Naive B cell (primary cell): Measurements from ENCODE around the gene GATB. TPM values are rescaled to one million over a fixed set of nuclear protein-coding genes. Genes with fewer than 3 reads are reported as not detected.

Experiments used
- ATAC-seq, 2 donors: fragments of 150-1000 bp; cut with Tn5 transposase; 2 replicates each; pipeline ENCODE4 v1.10.0; 2021; ENCODE audit warnings: low read depth in 2 of 2, mild to moderate bottlenecking in 2 of 2, moderate library complexity in 2 of 2
- DNase-seq: peaks from one replicate; pipeline ENCODE4 v3.0.0; 2022
- H3K27ac Mint-ChIP-seq, 6 donors: one replicate each; pipeline ENCODE4 v1.8.0; 2020 to 2022; ENCODE audit warnings: mild to moderate bottlenecking in 6 of 6, mixed read lengths in 6 of 6, moderate library complexity in 5 of 6, inconsistent platforms in 2 of 6
- H3K27me3 Mint-ChIP-seq, 3 donors: one replicate each; pipeline ENCODE4 v1.8.0; 2021 to 2022; ENCODE audit warnings: mixed read lengths in 3 of 3, mild to moderate bottlenecking in 1 of 3
- H3K36me3 Mint-ChIP-seq, 2 donors: one replicate each; pipeline ENCODE4 v1.8.0; 2020 to 2022; ENCODE audit warnings: mixed read lengths in 2 of 2, inconsistent platforms in 1 of 2, mild to moderate bottlenecking in 1 of 2
- H3K4me1 Mint-ChIP-seq, 3 donors: one replicate each; pipeline ENCODE4 v1.8.0; 2020 to 2022; ENCODE audit warnings: mixed read lengths in 3 of 3, inconsistent platforms in 1 of 3, mild to moderate bottlenecking in 1 of 3, moderate library complexity in 1 of 3
- H3K4me3 Mint-ChIP-seq, 8 donors: one replicate each; pipeline ENCODE4 v1.8.0; 2020 to 2022; ENCODE audit warnings: mild to moderate bottlenecking in 8 of 8, mixed read lengths in 8 of 8, moderate library complexity in 8 of 8, inconsistent platforms in 2 of 8
- H3K9me3 Mint-ChIP-seq, 7 donors: one replicate each; pipeline ENCODE4 v1.8.0; 2020 to 2022; ENCODE audit warnings: mixed read lengths in 7 of 7, mild to moderate bottlenecking in 5 of 7, inconsistent platforms in 2 of 7, moderate library complexity in 1 of 7
- polyA plus RNA-seq, 6 donors: library from polyadenylated mRNA; unstranded; fragments of 300-500 nt; fragmentation: Illumina TruSeq; gene quantifications; one replicate each; pipeline ENCODE4 v1.2.3, GENCODE V29; 2021; ENCODE audit warnings: low read depth in 6 of 6

The GATB gene
- polyA plus RNA-seq, 6 donors from 2014 or later = 5.6 to 17.9 (median 14.3) TPM

- Mint-ChIP-seq H3K4me1 (no peaks in the 10 kb centered on the region), H3K9me3 (no peaks in the 10 kb centered on the region), H3K36me3 (no peaks in the 10 kb centered on the region), H3K27me3 (no peaks in the 10 kb centered on the region), H3K4me3 (no peak overlapping the region), H3K27ac (no peak overlapping the region)
- ATAC-seq (no peak), DNase-seq (no peak)
Observed at GRCh38 chr4:151667666-151668065, 93.1 kb downstream of the GATB start.

DNA sequence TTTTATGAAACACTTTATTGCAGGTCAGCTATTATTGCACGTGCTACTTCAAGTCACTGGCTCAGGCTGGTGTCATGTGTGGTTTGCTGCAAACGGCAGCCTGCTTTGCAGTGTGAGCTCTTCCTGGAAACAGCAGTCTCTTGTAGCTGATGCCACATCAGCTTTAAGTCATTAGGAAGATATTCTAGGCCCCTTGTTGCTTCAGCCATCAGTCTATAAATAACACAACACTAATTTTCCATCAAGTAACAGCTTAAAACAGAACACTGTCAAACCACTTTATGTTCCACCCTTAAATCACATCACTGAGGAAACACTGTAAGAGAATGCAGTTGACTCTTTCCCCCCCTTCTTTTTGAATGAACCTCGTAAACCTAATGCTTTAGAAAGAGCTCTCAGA is 93.8 kb downstream of the GATB start:
- DNase-seq (no peak), ATAC-seq (no peak)
- no peaks in the 10 kb centered on the region for H3K9me3 Mint-ChIP-seq
- no peak overlapping the region for H3K4me3 Mint-ChIP-seq
- H3K4me1 Mint-ChIP-seq = no peaks in the 10 kb centered on the region
- H3K27me3 Mint-ChIP-seq = no peaks in the 10 kb centered on the region
- H3K27ac Mint-ChIP-seq = no peak overlapping the region
- H3K36me3 Mint-ChIP-seq = no peaks in the 10 kb centered on the region

- no peak overlapping the region for H3K27ac Mint-ChIP-seq
- DNase-seq = no peak
- no peak overlapping the region for H3K4me3 Mint-ChIP-seq
- H3K27me3 Mint-ChIP-seq = no peaks in the 10 kb centered on the region
- no peaks in the 10 kb centered on the region for H3K4me1 Mint-ChIP-seq
- H3K36me3 Mint-ChIP-seq = no peaks in the 10 kb centered on the region
- H3K9me3 Mint-ChIP-seq = no peaks in the 10 kb centered on the region
- no peak for ATAC-seq
Observed at GRCh38 chr4:151666501-151666900, 94.3 kb downstream of the GATB start.

GRCh38 chr4:151665785-151666127 is 95.1 kb downstream of the GATB start:
- no peak for DNase-seq
- no peaks in the 10 kb centered on the region for H3K36me3 Mint-ChIP-seq
- H3K9me3 Mint-ChIP-seq = no peaks in the 10 kb centered on the region
- H3K4me3 Mint-ChIP-seq = no peak overlapping the region
- no peak for ATAC-seq
- no peaks in the 10 kb centered on the region for H3K27me3 Mint-ChIP-seq
- H3K27ac Mint-ChIP-seq = no peak overlapping the region
- no peaks in the 10 kb centered on the region for H3K4me1 Mint-ChIP-seq

GRCh38 chr4:151665022-151665784 is 95.6 kb downstream of the GATB start:
- ATAC-seq = no peak
- no peaks in the 10 kb centered on the region for H3K9me3 Mint-ChIP-seq
- H3K27me3 Mint-ChIP-seq = no peaks in the 10 kb centered on the region
- no peaks in the 10 kb centered on the region for H3K36me3 Mint-ChIP-seq
- no peaks in the 10 kb centered on the region for H3K4me1 Mint-ChIP-seq
- no peak overlapping the region for H3K27ac Mint-ChIP-seq
- peak overlapping the region in 1 of 8 donors; percentile 16 for H3K4me3 Mint-ChIP-seq
- no peak for DNase-seq

DNA sequence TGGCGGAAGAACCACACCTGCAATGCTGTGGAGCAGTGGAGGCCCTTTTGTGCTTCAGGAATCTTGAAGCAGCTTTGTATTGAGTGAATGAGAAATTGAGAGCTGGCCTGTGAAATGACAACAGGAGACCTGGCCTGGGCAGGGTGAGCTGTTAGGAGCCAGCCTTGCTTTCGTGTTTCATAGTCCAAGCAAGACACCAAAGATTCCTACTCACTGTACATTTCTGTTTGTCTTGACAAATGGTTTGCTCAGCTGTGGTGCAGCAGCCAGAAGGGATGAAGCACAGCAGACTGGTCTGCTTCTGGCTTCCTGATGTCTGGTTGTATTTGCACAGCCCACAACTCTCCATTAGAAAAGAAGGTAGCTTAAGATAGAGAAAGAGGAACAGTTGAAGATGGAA is 96.5 kb downstream of the GATB start:
- ATAC-seq (no peak), DNase-seq (no peak)
- Mint-ChIP-seq H3K4me3 (no peak overlapping the region), H3K36me3 (no peaks in the 10 kb centered on the region), H3K27me3 (no peaks in the 10 kb centered on the region), H3K4me1 (no peaks in the 10 kb centered on the region), H3K9me3 (no peaks in the 10 kb centered on the region), H3K27ac (no peak overlapping the region)

DNA sequence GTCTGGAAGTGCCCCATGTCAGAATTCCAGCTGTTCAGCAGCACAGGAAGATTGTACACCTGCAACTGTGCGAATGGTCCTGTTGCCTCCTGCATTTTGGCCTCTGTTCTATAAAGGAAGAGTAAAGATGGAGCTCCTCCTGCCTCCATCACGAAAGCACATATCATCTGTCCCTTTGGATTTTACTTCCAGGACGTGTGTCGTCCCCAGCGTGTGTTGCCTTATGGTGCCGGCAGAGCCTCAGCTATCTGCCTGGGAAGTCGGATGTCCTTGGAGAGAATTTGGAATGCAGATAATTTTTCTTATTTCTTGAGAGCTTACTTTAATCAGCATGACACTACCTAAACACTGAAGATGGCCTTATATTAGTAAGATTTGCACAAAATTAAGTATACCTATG is 97.7 kb downstream of the GATB start:
- Mint-ChIP-seq H3K27ac (no peak overlapping the region), H3K4me1 (no peaks in the 10 kb centered on the region), H3K4me3 (no peak overlapping the region), H3K9me3 (no peaks in the 10 kb centered on the region), H3K27me3 (no peaks in the 10 kb centered on the region), H3K36me3 (no peaks in the 10 kb centered on the region)
- DNase-seq (no peak), ATAC-seq (no peak)

DNA sequence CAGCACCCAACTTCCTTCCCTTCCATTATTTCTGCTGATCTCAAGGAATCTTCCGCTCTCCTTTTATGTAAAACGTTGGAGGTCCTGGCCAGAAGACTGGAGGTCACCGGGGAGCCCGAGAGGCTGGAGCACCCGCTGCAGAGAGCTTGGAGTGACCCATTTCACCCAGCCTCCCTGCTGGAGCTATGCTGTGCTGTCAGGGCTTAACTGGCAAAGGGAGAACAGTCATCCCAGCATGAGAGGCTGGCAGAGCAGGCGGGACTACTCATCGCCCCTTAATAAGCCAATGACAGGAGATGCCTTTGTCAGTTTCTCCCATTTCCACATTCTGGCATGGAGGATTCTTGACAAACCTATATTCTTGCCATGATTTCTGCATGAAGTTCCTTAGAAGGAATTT is 98.9 kb downstream of the GATB start:
- no peaks in the 10 kb centered on the region for H3K27me3 Mint-ChIP-seq
- H3K36me3 Mint-ChIP-seq = no peaks in the 10 kb centered on the region
- H3K9me3 Mint-ChIP-seq = no peaks in the 10 kb centered on the region
- no peaks in the 10 kb centered on the region for H3K4me1 Mint-ChIP-seq
- DNase-seq (no peak), ATAC-seq (no peak)
- peak overlapping the region in 1 of 6 donors; percentile 53 for H3K27ac Mint-ChIP-seq
- H3K4me3 Mint-ChIP-seq = no peak overlapping the region

DNA sequence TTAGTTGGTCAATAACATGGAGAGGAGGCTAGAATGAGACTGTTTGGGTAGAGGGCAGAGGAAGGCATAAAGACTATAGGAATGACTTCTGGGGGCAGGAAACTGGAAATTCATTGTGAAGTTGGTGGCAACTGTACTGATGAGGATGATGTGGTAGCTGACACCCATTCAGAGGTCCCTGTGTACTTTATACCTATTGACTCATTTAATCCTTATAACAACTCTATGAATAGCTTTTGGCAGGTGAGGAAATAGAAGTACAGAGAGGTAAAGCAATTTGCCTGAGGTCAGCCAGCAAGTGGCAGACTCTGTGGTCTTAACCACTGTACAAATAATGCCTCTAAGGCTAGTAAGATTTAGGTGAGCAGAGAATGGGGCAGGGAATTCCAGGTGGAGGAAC is 100.1 kb downstream of the GATB start:
- DNase-seq (no peak), ATAC-seq (no peak)
- Mint-ChIP-seq H3K4me1 (no peaks in the 10 kb centered on the region), H3K9me3 (no peaks in the 10 kb centered on the region), H3K36me3 (no peaks in the 10 kb centered on the region), H3K27ac (no peak overlapping the region), H3K4me3 (no peak overlapping the region), H3K27me3 (no peaks in the 10 kb centered on the region)

DNA sequence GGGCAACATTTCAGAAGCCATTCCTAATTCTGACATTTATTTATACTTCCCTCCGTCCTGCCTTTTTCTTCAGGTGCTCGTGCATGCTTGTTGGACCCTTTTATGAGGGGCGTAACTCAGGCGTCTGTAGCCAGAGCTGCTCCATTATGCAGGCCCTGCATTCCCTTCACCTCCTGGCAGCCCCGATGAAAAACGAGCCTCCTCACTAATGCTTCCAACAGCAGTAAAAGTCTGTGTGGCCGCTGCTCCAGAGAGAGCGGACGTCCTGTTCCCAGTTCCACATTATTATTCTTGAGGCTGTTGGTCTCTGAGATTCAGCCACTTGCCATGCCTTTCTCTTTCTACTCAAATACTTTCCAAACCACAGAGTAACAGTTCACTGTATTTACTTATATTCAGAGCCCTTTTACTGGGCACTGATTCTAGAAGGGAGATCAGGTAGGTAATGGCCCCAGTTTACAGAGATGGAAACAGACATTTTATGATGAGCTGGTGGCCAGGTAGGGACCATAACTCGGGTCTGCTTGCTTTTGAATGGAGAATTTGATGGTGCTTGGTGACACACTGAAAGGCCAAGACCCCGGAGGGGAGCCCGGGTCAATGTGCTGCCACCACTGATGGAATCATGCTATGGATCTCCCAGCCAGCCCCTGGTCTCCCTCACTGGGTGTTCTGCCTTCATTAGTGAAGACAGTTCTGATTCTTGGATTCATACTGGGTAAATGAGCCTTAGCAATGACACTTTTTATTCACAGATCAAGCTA is 101.0 kb downstream of the GATB start:
- DNase-seq (no peak), ATAC-seq (no peak)
- H3K36me3 Mint-ChIP-seq = no peaks in the 10 kb centered on the region
- H3K4me3 Mint-ChIP-seq = no peak overlapping the region
- H3K4me1 Mint-ChIP-seq = no peaks in the 10 kb centered on the region
- H3K27ac Mint-ChIP-seq = no peak overlapping the region
- H3K9me3 Mint-ChIP-seq = no peaks in the 10 kb centered on the region
- H3K27me3 Mint-ChIP-seq = no peaks in the 10 kb centered on the region

DNA sequence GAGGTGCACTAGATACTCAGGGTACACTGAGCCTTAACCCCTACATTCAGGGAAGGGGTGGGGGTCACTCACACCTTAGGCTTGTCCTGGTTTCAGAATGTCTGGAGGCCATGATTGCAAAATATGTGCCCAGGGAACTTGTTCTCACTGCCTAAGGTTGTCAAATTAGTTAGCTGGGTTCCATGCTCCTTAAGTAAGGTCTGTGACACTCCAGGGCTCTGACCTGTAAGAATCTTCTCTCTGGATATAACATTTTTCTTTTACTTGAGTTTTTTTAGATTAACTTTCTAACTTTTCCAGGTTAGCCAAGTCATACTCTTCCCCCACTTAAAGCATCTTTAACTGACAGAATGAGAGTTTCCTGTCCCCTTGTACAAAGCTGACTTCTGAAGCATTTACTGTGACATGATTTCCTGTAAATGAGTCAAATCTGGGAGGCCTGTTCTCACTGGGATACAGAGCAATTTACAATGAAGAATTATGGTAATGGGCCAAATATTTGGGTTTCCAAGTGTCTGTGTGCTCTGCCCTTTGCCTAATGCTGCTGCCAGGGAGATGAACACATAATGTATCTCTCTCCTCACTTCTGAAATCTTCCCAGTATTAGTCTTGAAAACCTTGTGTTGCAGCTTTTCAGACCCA is 101.7 kb downstream of the GATB start:
- DNase-seq = no peak

GRCh38 chr4:151657896-151658295 is 102.9 kb downstream of the GATB start:
- DNase-seq (no peak), ATAC-seq (no peak)
- H3K9me3 Mint-ChIP-seq = no peaks in the 10 kb centered on the region
- H3K4me1 Mint-ChIP-seq = no peaks in the 10 kb centered on the region
- H3K27ac Mint-ChIP-seq = peak overlapping the region in 1 of 6 donors; percentile 5
- no peak overlapping the region for H3K4me3 Mint-ChIP-seq
- no peaks in the 10 kb centered on the region for H3K27me3 Mint-ChIP-seq
- H3K36me3 Mint-ChIP-seq = no peaks in the 10 kb centered on the region

More for the DNA sequence above, 101.7 kb downstream of the GATB start:
- ATAC-seq = no peak
- no peaks in the 10 kb centered on the region for H3K36me3 Mint-ChIP-seq
- H3K4me1 Mint-ChIP-seq = no peaks in the 10 kb centered on the region
- no peaks in the 10 kb centered on the region for H3K9me3 Mint-ChIP-seq
- H3K4me3 Mint-ChIP-seq = no peak overlapping the region
- H3K27me3 Mint-ChIP-seq = no peaks in the 10 kb centered on the region
- H3K27ac Mint-ChIP-seq = no peak overlapping the region

- Mint-ChIP-seq H3K4me3 (no peak overlapping the region), H3K27ac (peak overlapping the region in 1 of 6 donors; percentile 59), H3K27me3 (no peaks in the 10 kb centered on the region), H3K4me1 (no peaks in the 10 kb centered on the region), H3K36me3 (no peaks in the 10 kb centered on the region), H3K9me3 (no peaks in the 10 kb centered on the region)
- DNase-seq = no peak
- no peak for ATAC-seq
Observed at GRCh38 chr4:151656058-151656457, 104.7 kb downstream of the GATB start.

- H3K9me3 Mint-ChIP-seq = no peaks in the 10 kb centered on the region
- peaks cover 0 to 8% (median 5%) of the 10 kb centered on the region in 3 donors for H3K27me3 Mint-ChIP-seq
- no peak overlapping the region for H3K27ac Mint-ChIP-seq
Observed at GRCh38 chr4:151653548-151653918, 107.3 kb downstream of the GATB start.

More at GRCh38 chr4:151653548-151653918, 107.3 kb downstream of the GATB start:
- DNase-seq (no peak), ATAC-seq (no peak)
- no peaks in the 10 kb centered on the region for H3K4me1 Mint-ChIP-seq
- H3K36me3 Mint-ChIP-seq = no peaks in the 10 kb centered on the region
- no peak overlapping the region for H3K4me3 Mint-ChIP-seq
